ENCODE measurements around the gene NPW.

NPW gene

GRCh38 chr16:2036200-2036966 lies 16.8 kb downstream of the NPW start:
- TF ChIP-seq MAX (IDR thresholded peaks at IDR 0.05) (0 out of 2 replicates have a peak, but pooled peaks have one; percentile 12), RAD21 (IDR thresholded peaks at IDR 0.05; ENCODE audit: low read depth) (no peak), FOXM1 (IDR thresholded peaks at IDR 0.05; ENCODE audit: borderline replicate concordance, low read depth) (no peak), USF1 (IDR thresholded peaks at IDR 0.05) (no peak)

- TF ChIP-seq CREB1 (IDR thresholded peaks at IDR 0.05; ENCODE audit: low read depth) (no peak), USF1 (IDR thresholded peaks at IDR 0.05) (no peak), EP300 (IDR thresholded peaks at IDR 0.05; ENCODE audit: borderline replicate concordance) (no peak), ZBTB7A (IDR thresholded peaks at IDR 0.05; ENCODE audit: low read depth) (no peak), TCF12 (IDR thresholded peaks at IDR 0.05; ENCODE audit: low read depth) (no peak), REST (IDR thresholded peaks at IDR 0.05; ENCODE audit: low read depth) (no peak), CEBPB (IDR thresholded peaks at IDR 0.05) (no peak), EGR1 (IDR thresholded peaks at IDR 0.05) (no peak), TEAD4 (IDR thresholded peaks at IDR 0.05) (no peak), TAF1 (IDR thresholded peaks at IDR 0.05; ENCODE audit: low read depth) (no peak), NFIC (IDR thresholded peaks at IDR 0.05) (no peak), FOXM1 (IDR thresholded peaks at IDR 0.05; ENCODE audit: borderline replicate concordance, low read depth) (no peak), YY1 (IDR thresholded peaks at IDR 0.05; ENCODE audit: low read depth) (no peak), RAD21 (IDR thresholded peaks at IDR 0.05; ENCODE audit: low read depth) (no peak)
Observed at GRCh38 chr16:2037115-2037514, 17.5 kb downstream of the NPW start.

GRCh38 chr16:2037647-2038381 lies 18.2 kb downstream of the NPW start:
- TF ChIP-seq TCF12 (IDR thresholded peaks at IDR 0.05; ENCODE audit: low read depth): no peak
- TF ChIP-seq ZBTB7A (IDR thresholded peaks at IDR 0.05; ENCODE audit: low read depth): peak; percentile 11; the same call in 1 of the 2 replicates

- TF ChIP-seq MAX (IDR thresholded peaks at IDR 0.05) (no peak), CREB1 (IDR thresholded peaks at IDR 0.05; ENCODE audit: low read depth) (no peak), TEAD4 (IDR thresholded peaks at IDR 0.05) (no peak), TAF1 (IDR thresholded peaks at IDR 0.05; ENCODE audit: low read depth) (no peak), FOXM1 (IDR thresholded peaks at IDR 0.05; ENCODE audit: borderline replicate concordance, low read depth) (no peak), CEBPB (IDR thresholded peaks at IDR 0.05) (no peak), EP300 (IDR thresholded peaks at IDR 0.05; ENCODE audit: borderline replicate concordance) (no peak), ZBTB7A (IDR thresholded peaks at IDR 0.05; ENCODE audit: low read depth) (no peak; the same call in 1 of the 2 replicates), REST (IDR thresholded peaks at IDR 0.05; ENCODE audit: low read depth) (no peak), TCF12 (IDR thresholded peaks at IDR 0.05; ENCODE audit: low read depth) (no peak), RAD21 (IDR thresholded peaks at IDR 0.05; ENCODE audit: low read depth) (no peak), USF1 (IDR thresholded peaks at IDR 0.05) (no peak), NFIC (IDR thresholded peaks at IDR 0.05) (no peak), EGR1 (IDR thresholded peaks at IDR 0.05) (no peak), YY1 (IDR thresholded peaks at IDR 0.05; ENCODE audit: low read depth) (no peak)
Observed at GRCh38 chr16:2038382-2039231, 19.0 kb downstream of the NPW start.
